IPS-11a (cell line): ENCODE results near the gene SLC25A34.

Experiments used
- H3K4me3 ChIP-seq: one replicate; pipeline ENCODE4 v1.5.1; 2013; ENCODE audit warnings: low read depth, low read length, control low read depth

Gene SLC25A34

DNA sequence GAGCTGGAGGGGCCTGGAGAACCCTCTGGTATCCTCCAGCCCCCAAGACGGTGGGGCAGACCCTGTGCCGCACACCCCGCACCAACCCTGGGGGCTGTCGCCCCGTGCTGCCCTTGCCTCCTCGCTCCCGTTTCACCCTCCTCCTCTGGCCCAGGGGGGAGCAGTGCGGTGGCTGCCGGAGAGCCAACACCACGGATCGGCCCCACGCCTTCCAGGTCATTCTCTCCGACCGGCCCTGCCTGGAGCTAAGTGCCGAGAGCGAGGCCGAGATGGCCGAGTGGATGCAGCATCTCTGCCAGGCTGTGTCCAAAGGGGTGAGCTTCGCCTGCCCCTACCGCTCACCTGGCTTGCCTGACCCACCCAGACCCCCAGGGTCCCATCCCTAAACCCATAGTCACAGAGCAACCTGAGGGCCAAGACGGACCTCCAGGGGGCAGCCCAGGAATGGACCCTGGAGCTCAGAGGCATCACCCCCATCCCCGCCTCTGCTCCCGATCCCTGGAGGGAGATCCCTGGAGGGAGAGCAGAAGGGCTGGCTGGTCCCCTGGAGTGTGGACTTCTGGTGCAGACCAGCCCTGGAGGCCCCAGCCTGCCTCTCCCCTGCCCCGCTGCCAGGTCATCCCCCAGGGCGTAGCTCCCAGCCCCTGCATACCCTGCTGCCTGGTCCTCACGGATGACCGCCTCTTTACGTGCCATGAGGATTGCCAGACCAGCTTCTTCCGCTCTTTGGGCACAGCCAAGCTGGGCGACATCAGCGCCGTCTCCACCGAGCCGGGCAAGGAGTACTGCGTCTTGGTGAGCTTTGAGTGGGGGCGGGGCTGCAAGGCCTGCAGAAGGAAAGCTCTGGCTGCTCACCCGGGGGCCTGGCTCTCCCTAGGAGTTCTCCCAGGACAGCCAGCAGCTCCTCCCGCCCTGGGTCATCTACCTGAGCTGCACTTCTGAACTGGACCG is 4.0 kb upstream of the SLC25A34 start:
- H3K4me3 ChIP-seq, result no peak overlapping the region

DNA sequence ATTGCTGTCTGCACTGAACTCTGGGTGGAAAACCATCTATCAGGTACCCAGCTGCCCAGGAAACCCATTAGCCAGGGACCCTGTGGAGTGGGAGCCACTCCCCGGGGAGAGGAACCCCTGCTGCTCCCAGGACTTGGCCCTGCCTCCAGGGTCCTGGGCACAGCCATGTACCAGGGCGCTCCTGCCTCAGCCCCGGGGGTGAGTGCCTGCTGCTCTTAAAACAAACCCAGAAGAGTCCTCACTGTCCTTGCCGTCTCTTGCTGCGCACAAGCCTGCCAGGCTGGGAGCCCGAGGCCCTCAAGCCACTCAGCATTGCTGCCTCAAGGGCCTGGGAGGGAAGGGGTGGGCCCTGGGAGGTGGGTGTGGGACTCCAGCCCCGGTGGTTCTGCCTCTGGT is 3.4 kb upstream of the SLC25A34 start:
- H3K4me3 ChIP-seq, result no peak overlapping the region

DNA sequence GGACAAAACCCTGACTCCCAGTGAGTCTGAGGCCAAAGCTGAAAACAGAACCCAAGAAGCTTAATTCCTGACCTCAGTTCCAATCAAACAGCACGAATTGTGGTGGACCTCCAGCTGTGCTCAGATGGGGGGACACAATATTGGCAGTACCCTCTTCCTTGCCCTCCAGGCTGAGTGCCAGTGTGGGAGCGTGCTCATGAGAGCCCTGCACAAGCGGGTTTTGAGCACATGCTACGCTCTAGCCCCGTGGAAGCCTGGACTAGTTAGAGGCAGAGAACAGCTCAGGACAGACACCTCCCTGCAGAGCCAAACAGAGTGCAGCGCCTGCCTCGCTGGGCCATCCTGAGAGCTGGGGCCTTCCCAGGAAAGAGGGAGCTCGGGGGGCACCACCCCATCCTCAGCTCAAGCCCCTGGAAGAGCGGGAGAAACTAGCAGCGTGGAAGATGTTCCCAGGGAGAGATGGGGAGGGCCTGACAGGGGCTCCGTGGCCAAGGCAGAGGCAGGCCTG is 2.8 kb upstream of the SLC25A34 start:
- no peak overlapping the region for H3K4me3 ChIP-seq

DNA sequence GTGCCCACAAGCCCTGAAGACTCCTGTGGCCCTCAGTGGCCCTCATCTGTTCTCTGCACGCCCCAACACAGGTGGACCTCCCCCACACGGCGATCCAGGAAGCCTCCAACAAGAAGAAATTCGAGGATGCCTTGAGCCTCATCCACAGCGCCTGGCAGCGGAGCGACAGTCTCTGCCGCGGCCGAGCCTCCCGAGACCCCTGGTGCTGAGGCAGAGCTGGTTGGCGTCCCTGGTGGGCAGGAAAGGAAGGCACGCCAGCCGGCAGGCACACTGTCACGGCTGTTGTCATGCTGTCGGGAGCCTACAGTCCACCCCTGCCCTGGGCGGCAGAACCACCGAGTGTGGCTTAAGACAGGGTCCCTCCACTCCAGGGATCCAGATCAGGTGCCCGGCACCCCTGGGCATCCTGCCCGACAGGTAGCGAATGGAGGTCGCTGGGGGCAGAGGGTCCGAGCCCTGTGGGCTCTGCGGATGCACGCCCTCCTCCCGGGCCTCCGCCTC is 2.3 kb upstream of the SLC25A34 start:
- no peak overlapping the region for H3K4me3 ChIP-seq

DNA sequence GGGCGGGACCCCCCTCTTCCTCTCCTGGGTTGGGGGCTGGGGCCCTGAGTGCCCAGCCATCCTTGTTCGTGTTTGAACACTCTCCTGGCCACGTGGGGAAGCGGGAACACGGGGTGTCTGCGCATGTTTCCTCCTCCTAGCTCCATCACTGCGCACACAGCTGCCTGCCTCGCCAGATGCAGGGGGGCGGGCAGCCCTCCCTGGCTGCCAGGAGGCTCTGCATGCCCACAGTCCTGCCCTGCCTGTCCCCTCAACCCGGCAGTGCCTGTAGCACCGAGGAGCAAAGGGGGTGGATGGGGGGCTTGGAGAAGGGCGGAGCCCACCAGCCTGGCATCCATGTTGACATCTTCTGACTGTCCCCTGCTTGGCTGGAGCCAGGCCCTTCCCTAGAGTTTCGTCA is 1.8 kb upstream of the SLC25A34 start:
- H3K4me3 ChIP-seq, result no peak overlapping the region

DNA sequence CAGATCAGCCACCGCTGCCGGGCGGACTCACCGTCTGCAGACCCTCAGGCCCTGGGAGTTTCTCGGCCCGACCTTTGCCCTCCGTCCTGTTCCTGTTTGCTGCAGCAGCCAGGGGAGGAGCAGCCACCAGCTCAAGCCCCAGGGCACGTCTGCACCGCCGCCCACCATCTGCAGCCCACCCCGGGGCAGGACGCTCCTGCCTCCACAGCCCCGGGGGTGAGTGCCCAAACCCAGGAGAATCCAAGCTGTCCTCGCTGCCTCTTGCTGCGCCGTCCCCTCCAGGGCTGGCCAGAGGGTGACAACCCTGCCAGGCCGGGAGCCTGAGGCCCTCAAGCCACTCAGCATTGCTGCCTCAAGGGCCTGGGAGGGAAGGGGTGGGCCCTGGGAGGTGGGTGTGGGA is 1.2 kb upstream of the SLC25A34 start:
- no peak overlapping the region for H3K4me3 ChIP-seq

DNA sequence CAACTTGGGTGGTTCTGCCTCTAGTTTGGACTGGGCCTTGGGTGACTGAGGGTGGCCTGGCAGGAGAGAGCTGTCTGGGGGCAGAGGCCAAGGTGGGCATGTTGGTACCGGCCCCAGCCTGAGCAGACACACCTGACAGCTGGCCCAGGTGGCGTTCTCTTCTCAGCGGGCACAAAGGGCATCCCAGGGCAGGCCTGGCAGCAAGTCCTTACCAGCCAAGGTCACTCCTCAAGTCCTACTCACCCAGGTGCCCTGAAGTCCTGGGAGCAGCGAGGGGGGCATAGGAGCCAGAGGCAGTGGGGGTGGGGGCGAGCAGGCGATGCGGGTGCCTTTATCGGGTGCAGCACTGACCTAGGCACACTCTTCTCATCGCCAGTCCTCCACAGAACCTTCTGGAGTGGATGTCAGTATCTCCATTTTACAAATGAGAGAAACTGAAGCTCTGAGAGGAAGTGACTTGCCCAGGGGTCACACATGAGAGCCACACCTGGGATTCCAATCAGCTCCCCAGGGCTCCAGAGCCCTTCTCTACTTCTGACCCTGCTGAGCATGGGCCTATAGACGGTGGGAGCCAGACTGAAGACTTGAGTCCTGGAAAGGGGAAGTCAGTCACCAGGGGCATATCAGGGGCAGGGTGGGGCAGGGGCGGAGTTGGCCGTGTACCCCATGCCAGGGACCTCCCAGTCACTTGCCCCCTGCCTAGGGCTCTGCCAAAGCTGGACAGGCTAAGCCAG is 587 bp upstream of the SLC25A34 start:
- H3K4me3 ChIP-seq, result no peak overlapping the region

DNA sequence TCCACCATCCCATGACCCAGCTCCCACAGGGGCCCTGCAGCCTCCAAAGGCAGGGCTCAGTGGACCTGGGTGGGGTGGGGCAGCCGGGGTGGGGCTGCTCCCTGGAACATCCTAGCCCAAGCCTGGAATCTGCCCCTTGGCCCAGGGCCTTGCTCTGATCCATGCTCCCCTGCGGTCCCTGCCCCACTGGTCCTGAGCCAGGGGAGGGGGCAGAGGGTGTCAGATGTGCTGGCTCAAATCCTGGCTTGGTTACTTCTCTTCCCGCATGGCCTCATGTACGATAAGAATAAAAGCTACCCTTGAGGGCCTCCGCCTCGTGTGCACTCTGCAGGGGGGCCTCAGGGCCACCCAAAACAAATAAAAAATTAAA is 819 bp downstream of the SLC25A34 start:
- H3K4me3 ChIP-seq, result no peak overlapping the region

DNA sequence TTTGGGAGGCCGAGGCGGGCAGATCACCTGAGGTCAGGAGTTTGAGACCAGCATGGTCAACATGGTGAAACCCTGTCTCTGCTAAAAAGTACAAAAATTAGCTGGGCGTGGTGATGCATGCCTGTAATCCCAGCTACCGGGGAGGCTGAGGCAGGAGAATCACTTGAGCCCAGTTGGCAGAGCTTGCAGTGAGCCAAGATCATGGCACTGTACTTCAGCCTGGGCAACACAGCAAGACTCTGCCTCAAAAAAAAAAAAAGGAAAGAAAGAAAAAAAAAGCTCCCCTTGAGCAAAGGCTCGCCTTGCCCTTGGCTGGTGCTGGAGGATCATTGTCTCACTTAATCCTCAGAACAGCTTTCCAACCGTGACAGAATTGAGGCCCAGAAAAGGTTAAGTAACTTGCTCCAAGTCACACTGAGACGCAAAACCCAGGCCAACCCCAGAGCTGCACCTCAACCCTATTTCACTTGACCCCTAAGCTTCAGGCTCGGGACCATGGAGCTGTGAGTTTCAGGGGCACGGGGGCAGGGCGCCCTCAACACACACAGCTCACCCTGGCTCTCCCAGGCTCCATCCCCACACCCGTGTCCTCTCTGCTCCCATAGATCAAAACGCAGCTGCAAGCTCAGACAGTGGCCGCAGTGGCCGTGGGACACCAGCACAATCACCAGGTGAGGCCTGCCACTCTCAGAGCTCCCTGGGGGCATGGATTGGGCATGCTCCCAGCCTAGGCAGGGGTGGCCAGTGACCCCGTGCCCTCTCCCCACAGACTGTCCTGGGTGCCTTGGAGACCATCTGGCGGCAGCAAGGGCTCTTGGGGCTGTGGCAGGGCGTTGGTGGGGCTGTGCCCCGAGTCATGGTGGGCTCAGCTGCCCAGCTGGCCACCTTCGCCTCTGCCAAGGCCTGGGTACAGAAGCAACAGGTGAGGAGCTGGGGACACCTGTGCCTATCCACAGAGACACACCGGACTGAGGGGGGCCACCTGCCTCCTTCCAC is 1.6 kb downstream of the SLC25A34 start:
- H3K4me3 ChIP-seq, result no peak overlapping the region

DNA sequence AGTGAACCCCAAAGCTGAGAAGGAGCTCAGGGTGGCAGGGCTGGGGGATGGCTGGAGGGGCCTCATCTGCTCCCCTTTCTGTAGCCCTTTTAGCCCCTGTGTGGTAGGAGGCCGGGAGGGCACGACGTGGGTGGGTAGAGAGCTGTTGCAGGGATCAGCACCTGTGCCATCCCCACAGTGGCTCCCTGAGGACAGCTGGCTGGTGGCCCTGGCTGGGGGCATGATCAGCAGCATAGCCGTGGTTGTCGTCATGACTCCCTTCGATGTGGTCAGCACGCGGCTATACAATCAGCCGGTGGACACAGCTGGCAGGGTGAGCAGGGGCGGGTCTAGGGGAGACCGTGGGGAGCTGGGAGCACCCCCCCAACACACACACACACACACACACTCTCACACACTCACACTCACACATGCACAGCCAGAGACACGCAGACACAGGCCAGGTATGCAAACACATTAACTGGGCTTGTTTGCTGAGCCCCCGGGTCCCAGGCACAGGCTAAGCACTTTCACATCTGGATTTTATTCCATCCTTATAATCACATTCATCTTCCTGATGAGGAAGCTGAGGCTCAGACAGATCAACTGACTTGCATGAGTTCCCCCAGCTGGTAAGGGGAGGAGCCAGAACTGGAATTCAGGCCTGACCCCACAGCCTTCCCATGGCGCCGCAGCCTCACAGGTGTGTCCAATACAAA is 2.5 kb downstream of the SLC25A34 start:
- no peak overlapping the region for H3K4me3 ChIP-seq

DNA sequence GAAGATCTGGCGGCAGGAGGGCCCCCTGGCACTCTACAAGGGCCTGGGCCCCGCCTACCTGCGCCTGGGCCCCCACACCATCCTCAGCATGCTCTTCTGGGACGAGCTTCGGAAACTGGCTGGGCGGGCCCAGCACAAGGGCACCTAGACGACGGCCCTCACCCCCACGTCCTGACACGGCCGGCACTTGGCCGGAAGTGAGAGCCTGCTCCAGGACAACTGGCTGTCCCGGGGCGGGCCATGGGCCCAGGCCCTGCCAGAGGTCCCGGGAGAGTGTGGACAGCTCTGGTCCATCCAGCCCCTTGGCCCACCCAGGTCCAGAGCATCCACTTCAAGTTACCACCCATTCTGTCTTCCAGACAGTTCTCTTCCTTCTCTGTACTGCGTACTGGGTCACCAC is 3.2 kb downstream of the SLC25A34 start:
- H3K4me3 ChIP-seq, result no peak overlapping the region

DNA sequence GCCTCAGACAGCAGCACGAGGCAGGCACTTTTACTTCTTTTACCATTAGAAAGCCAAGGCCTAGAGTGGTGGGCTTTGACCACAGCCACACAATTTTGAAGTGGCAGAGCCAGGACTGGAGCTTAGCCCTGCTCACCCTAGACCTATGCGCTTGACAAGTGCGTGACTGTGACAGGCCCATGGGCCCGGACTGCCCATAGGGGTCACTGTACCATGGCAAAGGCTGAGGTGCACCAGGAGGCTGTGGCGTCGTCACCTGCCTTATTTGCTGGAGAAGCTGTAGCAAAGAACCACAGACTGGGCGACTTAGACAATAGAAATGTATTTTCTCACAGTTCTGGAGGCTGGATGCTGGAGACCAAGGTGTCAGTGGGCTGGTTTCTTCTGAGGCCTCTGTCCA is 3.7 kb downstream of the SLC25A34 start:
- H3K4me3 ChIP-seq, result no peak overlapping the region

DNA sequence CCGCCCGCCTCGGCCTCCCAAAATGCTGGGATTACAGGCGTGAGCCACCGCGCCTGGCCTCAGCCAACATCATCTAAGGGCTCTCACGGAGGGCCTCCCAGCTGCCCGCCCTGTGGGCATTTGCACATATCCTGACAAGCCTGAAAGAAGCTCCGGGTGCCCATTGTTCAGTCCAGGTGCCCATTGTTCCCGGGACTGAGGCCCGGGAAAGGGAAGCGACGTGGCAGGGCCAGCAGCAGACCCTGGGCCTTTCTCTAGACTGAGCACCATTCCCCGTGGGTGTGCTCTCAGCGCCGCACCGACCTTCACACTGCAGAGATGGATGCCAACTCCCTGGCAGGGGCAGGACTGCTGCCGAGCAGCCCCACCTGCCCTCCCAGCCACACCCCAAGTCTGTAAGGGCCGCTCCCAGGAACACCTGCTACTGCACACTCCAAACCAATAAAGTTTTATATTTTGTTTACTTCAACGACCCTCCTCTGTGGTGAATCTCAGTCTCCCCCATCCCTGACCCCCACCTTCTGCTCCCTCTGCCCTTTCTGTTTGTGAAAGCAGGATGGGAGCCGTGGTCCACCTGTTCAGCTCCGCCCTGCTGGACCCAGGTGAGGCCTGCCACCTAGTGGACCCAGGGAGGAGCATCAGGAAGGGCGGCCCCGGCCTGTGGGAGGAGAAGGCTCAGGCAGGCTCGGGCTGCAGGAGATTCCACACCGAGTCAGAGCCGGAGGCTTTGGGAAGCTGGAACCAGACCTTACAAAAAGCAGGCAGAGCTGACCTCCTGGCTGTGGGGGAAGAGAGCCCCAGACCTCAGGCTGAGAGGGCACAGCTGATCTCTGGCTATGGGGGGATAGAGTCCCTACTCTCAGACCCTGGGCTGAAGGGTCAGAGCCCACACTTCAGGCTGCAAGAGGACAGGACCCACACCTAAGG is 5.1 kb downstream of the SLC25A34 start:
- no peak overlapping the region for H3K4me3 ChIP-seq

DNA sequence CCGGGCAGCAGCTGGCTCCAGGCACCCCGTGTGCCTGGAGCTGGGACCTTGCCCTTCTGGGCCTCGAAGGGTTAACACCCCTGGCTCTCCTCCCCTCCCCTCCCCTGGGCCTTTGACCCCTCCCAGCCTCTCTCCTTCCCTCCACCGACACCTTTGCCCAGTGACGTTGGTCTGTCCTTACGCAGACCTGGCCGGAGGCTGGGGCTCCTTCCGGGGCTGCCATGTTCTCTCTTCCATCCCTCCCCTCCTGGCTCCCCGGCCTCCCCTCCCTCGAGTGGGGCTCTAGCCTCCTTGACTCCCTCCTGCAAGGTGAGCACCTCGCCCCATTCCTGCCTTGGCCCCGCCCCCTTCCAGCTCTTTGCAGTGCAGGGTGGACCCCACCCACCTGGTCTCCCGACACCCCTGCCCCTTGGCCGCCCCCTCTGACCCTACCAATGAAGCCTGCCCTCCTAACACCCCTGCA is 6.3 kb downstream of the SLC25A34 start, which contains the start of gene TMEM82:
Gene TMEM82, plus strand, starts transcription at position 161 of the 463 bp plus-strand sequence. Its CDS starts 61 bp downstream, at position 222.
- H3K4me3 ChIP-seq, result no peak within 1 kb of the TSS

DNA sequence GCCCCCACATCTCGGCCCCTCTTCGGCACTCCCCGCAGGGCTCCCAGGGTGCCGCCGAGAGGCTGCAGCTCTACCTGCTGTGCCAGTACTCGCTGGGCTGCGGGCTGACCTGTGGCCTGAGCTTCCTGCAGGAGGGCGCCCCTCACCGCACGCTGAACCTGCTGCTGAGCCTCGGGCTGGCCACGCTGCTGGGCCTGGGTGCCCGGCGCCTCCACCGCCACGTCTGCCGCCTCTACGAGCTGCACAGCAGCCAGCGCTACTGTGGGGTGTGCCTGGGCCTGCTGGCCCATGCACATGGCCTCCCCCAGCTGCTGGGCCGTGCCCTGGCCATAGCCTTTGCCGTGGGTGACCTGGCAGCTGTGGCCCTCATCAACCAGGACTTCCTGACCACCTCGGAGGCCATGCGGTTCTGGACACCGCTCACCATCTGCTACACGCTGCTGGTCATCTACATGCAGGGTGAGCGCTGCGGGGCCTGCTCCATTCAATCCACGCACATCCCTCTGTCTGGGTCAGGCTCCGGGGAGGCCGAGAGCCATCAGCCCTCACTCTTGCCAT is 8.1 kb downstream of the SLC25A34 start:
- no peak overlapping the region for H3K4me3 ChIP-seq

DNA sequence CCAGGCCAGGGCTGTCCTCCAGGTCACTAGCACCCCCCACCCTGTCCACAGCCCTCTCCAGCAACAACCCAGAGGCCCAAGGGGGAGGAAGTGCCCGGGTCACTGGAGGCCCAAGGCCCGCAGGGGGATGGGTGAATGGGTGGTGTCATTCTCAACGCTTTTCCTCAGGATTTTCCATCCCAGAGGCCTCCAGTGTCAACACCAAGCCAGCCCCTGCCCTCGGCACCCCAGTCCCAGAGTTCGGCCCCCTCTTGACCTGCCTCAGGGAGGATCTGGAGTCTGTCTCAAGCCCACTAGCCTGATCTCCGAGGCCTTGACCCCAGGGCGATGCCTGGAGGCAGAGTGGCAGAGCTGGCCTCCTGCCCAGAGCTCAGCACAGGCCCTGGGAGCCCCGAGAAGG is 11.3 kb downstream of the SLC25A34 start:
- H3K4me3 ChIP-seq, result no peak overlapping the region

DNA sequence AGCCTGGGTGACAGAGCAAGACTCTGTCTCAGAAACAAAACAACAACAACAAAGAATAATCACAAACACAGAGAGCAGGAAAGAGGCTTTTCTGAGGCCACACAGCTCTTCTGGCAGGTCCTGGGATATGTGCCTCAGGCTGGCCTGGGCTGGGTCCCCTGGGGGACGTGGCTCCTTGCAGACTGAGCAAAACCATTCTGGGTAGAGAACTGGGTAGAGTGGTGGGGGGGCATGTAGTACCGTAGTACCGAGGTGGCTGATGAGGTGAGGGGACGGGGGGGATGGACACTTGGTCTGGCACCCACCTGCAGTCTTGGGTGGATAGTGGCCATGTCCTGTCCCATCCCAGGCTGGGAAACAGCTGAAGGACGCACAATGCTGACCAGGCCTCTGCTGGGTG is 12.2 kb downstream of the SLC25A34 start:
- no peak overlapping the region for H3K4me3 ChIP-seq

DNA sequence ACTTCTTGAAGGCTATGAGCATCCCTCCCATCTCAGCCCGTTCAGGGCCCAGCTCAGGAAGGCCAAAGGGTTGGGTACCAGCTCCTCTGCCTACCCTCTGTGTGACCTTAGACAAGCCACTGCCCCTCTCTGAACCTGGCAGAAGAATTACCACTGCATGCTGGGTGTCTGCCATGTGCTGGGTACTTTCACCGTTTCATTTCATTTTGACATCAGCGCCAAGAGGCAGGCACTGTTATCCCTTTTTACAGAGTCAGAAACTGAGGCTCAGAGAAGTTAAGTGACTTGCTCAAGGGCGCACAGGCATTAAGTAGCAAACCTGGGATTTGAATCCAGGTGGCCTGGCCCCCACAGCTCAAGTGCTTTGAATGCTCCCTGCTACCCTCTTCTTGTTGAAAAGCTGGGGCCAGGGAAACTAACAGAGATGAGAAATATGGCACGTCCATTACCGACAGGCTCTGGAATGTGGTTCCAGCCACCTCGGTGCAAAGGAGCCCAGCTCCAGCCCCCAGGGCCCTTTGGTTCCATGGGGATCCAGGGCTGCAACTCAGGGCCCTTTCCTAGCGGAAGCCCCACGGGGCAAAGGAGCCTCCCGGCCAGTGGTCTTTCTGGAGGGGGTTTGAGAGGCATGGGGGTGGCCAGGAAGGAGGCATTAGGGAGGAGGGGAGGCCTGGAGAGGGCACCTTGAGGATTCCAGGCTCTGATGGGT is 12.8 kb downstream of the SLC25A34 start:
- no peak overlapping the region for H3K4me3 ChIP-seq
